Measurements from ENCODE around the gene MED27.

The MED27 gene

DNA sequence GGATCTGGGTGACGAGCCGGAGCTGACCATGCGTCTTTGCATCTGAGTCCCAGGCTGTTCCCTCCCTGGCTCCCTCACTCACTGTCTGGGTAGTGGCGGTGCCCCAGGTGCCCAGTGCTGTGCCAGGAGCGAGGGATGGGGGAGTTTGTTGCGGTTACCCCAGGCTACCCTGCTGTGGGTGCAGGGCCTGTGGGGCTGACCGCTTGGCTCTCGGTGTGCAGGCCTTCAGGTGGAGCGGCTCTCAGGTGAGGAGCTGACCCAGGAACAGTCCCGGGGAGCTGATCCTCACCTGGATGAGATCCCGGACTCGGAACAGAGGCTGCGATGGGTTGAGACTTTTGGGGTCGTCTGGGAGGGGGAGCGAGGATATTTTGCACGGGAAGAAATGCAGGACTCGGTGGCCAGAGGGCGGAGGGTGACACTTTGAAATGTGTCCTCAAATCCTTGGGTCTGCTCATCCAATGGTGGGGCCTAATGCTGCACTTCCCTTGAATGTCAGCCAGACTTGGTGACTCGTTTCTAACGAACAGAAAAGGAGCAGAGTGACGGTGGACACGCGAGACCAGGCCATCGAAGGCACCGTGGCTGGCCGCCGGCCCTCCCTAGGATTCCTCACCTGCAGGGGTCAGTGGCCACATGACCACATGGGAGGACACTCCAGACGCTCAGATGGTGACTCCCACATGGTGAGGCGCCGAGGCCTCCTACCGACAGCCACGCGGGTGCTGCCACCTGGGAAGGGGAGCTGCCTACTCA, 235.5 kb downstream of the MED27 start:
- no peak for TF ChIP-seq EZH2 (IDR thresholded peaks at IDR 0.05; ENCODE audit: borderline replicate concordance, low read depth, low read length, severe bottlenecking)
- TF ChIP-seq, protein P1, sequence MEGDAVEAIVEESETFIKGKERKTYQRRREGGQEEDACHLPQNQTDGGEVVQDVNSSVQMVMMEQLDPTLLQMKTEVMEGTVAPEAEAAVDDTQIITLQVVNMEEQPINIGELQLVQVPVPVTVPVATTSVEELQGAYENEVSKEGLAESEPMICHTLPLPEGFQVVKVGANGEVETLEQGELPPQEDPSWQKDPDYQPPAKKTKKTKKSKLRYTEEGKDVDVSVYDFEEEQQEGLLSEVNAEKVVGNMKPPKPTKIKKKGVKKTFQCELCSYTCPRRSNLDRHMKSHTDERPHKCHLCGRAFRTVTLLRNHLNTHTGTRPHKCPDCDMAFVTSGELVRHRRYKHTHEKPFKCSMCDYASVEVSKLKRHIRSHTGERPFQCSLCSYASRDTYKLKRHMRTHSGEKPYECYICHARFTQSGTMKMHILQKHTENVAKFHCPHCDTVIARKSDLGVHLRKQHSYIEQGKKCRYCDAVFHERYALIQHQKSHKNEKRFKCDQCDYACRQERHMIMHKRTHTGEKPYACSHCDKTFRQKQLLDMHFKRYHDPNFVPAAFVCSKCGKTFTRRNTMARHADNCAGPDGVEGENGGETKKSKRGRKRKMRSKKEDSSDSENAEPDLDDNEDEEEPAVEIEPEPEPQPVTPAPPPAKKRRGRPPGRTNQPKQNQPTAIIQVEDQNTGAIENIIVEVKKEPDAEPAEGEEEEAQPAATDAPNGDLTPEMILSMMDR (IDR thresholded peaks at IDR 0.05; ENCODE audit: borderline replicate concordance, extremely low read depth, low read length, poor library complexity, severe bottlenecking) = no peak
- no peak for ATAC-seq (ENCODE audit: insufficient read depth, low read depth)
- H3K9ac ChIP-seq (ENCODE audit: low read depth, low read length) = no peak overlapping the region

DNA sequence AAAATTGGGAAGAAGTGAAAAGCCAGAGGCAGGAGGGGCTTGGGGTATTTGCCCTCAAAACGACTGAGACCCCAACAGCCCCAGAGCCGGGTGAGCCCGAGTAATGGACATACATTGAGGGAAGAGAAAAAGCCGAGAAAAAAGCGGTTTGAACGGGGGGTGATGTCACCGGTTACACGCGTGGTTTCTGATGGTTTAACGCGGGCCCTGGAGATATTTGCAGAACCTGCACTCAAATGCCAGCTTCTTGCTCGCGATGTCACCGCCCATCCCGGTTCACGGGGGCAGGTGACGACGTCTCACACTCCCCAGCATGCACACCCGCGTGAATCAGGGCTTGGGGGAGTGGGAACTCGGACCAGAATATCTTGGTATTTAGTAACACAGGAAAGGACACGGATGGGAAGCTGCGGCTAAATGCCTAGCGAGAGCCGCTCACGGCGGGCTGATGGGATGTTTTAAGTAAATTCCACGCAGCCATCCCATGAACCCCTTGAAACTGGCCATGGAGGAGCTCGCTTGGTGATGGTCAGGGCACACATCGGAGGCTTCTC, 237.8 kb downstream of the MED27 start:
- Histone ChIP-seq H3K4me2 (ENCODE audit: insufficient read depth, low read length) (no peak overlapping the region), H3K27ac (ENCODE audit: low read length) (no peak overlapping the region), H3K27me3 (ENCODE audit: insufficient read depth, low read length, poor library complexity) (no peaks in the 10 kb centered on the region), H3K79me2 (ENCODE audit: insufficient read depth, low read length) (no peaks in the 10 kb centered on the region), H3K4me1 (ENCODE audit: insufficient read depth, low read length) (no peaks in the 10 kb centered on the region), H3K9ac (ENCODE audit: low read depth, low read length) (no peak overlapping the region), H3K4me3 (ENCODE audit: low read depth in 1 of 2, low read length in 2 of 2) (no peak overlapping the region), H3K9me3 (ENCODE audit: insufficient read depth, low read length, severe bottlenecking) (no peaks in the 10 kb centered on the region), H3K36me3 (ENCODE audit: insufficient read depth, low read length) (no peaks in the 10 kb centered on the region), H4K20me1 (ENCODE audit: insufficient read depth, low read length) (no peaks in the 10 kb centered on the region), H2AFZ (ENCODE audit: low read depth, low read length) (no peak overlapping the region)
- no peak for TF ChIP-seq EZH2 (IDR thresholded peaks at IDR 0.05; ENCODE audit: borderline replicate concordance, low read depth, low read length, severe bottlenecking)
- TF ChIP-seq, protein P1 (IDR thresholded peaks at IDR 0.05; ENCODE audit: borderline replicate concordance, extremely low read depth, low read length, poor library complexity, severe bottlenecking) = no peak
- ATAC-seq (ENCODE audit: insufficient read depth, low read depth) = no peak
- no peak for DNase-seq

More for the DNA sequence above, 235.5 kb downstream of the MED27 start:
- Histone ChIP-seq H2AFZ (ENCODE audit: low read depth, low read length) (no peak overlapping the region), H4K20me1 (ENCODE audit: insufficient read depth, low read length) (no peaks in the 10 kb centered on the region), H3K27me3 (ENCODE audit: insufficient read depth, low read length, poor library complexity) (no peaks in the 10 kb centered on the region), H3K36me3 (ENCODE audit: insufficient read depth, low read length) (no peaks in the 10 kb centered on the region), H3K79me2 (ENCODE audit: insufficient read depth, low read length) (no peaks in the 10 kb centered on the region), H3K9me3 (ENCODE audit: insufficient read depth, low read length, severe bottlenecking) (no peaks in the 10 kb centered on the region), H3K4me3 (ENCODE audit: low read depth in 1 of 2, low read length in 2 of 2) (no peak overlapping the region), H3K4me2 (ENCODE audit: insufficient read depth, low read length) (no peak overlapping the region), H3K27ac (ENCODE audit: low read length) (no peak overlapping the region), H3K4me1 (ENCODE audit: insufficient read depth, low read length) (no peaks in the 10 kb centered on the region)
- DNase-seq = no peak

DNA sequence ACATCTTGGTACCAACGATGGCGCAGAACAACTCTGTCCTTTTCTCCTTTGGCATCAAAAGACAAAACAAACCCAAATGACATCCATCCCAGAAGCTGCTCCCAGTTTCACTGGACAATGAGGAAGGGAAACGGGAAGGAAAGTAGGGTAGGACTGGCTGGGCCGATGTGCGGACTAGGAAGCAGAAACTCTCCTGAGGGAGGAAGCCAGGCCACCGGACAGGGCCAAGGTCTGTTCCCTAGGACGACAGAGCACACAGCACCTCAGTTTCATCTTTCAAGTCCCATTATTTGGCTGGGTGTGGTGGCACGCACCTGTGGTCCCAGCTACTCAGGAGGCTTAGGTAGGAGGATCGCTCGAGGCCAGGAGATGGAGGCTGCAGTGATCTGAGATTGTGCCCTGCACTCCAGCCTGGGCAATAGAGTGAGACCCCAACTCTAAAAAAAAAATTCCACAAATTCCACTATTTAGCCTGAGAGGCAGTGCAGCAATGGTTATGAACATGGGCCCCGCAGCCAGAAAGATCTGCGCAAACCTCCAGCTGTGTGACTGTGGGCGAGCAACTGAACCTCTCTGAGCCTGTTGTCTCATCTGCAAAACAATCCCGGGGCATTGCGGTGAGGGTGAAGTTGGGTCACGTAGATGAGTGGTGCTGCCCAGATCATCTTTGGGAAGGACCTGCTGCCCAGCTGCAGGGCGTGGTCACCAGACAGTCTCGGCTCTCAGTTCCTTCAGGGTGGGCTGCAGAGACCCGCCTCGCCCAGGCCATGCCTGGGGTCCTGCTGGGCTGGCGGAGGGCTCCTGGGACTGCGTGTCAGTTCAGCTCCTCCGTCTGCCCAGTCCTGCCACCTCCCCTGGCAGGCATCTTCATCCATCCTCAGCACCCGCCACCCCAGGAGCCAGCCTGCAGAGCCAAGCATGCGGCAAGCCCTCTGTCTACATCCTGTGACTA, 238.6 kb downstream of the MED27 start:
- H2AFZ ChIP-seq (ENCODE audit: low read depth, low read length) = no peak overlapping the region
- H4K20me1 ChIP-seq (ENCODE audit: insufficient read depth, low read length) = no peaks in the 10 kb centered on the region
- ATAC-seq (ENCODE audit: insufficient read depth, low read depth) (no peak), DNase-seq (no peak)
- H3K27ac ChIP-seq (ENCODE audit: low read length) = no peak overlapping the region
- H3K4me1 ChIP-seq (ENCODE audit: insufficient read depth, low read length) = no peaks in the 10 kb centered on the region
- H3K27me3 ChIP-seq (ENCODE audit: insufficient read depth, low read length, poor library complexity) = no peaks in the 10 kb centered on the region
- H3K9me3 ChIP-seq (ENCODE audit: insufficient read depth, low read length, severe bottlenecking) = no peaks in the 10 kb centered on the region
- H3K79me2 ChIP-seq (ENCODE audit: insufficient read depth, low read length) = no peaks in the 10 kb centered on the region
- H3K9ac ChIP-seq (ENCODE audit: low read depth, low read length) = no peak overlapping the region
- no peak overlapping the region for H3K4me3 ChIP-seq (ENCODE audit: low read depth in 1 of 2, low read length in 2 of 2)
- no peaks in the 10 kb centered on the region for H3K36me3 ChIP-seq (ENCODE audit: insufficient read depth, low read length)
- TF ChIP-seq EZH2 (IDR thresholded peaks at IDR 0.05; ENCODE audit: borderline replicate concordance, low read depth, low read length, severe bottlenecking) = no peak
- TF ChIP-seq, protein P1 (IDR thresholded peaks at IDR 0.05; ENCODE audit: borderline replicate concordance, extremely low read depth, low read length, poor library complexity, severe bottlenecking) = no peak
- H3K4me2 ChIP-seq (ENCODE audit: insufficient read depth, low read length) = no peak overlapping the region

All from DND-41 (cell line).